H1 (cell line): Measurements from ENCODE around the gene CD63.

Experiments
- BACH1 ChIP-seq: IDR thresholded peaks from 2 replicates; pipeline ENCODE4 v1.6.1; 2012; ENCODE audit warnings: low read length, improper control_type of control experiment
- POLR2A ChIP-seq, 2 experiments: IDR thresholded peaks; 1 replicate in 1 of 2; 2 replicates in 1 of 2; pipeline ENCODE4 v1.6.1; 2011; ENCODE audit warnings: low read depth in 2 of 2, low read length in 2 of 2, mild to moderate bottlenecking in 2 of 2; ENCODE audit errors: control extremely low read depth in 1 of 2
- POLR2AphosphoS5 ChIP-seq: IDR thresholded peaks from 2 replicates; pipeline ENCODE4 v1.6.1; 2011; ENCODE audit warnings: low read depth, low read length
- ZNF274 ChIP-seq: IDR thresholded peaks from 2 replicates; pipeline ENCODE4 v1.7.0; 2012; ENCODE audit warnings: low read length, borderline replicate concordance; ENCODE audit errors: extremely low read depth
- TF ChIP-seq, protein P1 (sequence below): IDR thresholded peaks from 2 replicates; pipeline ENCODE4 v1.6.1; 2012; ENCODE audit warnings: inconsistent platforms
- TF ChIP-seq, protein P2 (sequence below), 3 experiments: IDR thresholded peaks; 1 replicate in 2 of 3; 2 replicates in 1 of 3; pipeline versions ENCODE4 v1.5.1 to v1.6.1; 2011; ENCODE audit warnings: low read length in 3 of 3, mild to moderate bottlenecking in 3 of 3, inconsistent platforms in 2 of 3, low read depth in 1 of 3, moderate library complexity in 1 of 3; ENCODE audit not compliant: insufficient read depth in 1 of 3; ENCODE audit errors: control extremely low read depth in 1 of 3

DNA sequence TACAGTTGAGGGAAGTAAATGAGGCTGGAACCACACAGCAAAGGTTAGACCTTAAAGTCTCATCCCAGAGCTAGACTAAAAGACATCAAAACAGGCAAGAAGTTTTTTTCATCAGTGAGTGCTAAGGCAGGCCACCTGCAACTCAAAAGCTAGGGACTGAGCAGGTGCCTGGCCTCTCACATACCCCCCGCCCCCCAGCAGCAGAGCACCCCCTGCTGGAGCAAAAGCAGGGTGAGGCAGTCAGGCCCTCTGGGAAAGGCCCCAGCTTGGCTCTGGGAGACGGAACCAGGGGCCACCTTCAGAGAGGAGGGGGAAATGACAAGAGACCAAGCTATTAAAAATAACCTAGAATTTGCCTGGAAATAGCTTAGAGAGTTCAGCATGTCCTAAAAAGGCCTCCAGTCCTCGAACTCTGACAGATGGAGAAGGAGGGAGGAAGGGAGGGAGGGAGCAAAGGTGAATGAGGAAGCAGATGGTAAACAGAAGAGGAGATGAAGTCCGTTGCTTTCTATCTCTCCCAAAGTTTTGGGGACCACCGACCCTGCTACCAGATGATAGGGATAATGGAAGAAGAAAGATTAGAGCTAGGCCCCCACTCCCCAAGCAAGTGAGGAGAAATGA, 22.9 kb downstream of the CD63 start:
- TF ChIP-seq, protein P1, sequence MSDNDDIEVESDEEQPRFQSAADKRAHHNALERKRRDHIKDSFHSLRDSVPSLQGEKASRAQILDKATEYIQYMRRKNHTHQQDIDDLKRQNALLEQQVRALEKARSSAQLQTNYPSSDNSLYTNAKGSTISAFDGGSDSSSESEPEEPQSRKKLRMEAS: no peak
- TF ChIP-seq POLR2AphosphoS5 (no peak), BACH1 (no peak), POLR2A (IDR thresholded peaks at IDR 0.05; ENCODE audit: control extremely low read depth in 1 of 2, low read depth in 2 of 2, low read length in 2 of 2) (no peak), ZNF274 (no peak)
- TF ChIP-seq, protein P2, sequence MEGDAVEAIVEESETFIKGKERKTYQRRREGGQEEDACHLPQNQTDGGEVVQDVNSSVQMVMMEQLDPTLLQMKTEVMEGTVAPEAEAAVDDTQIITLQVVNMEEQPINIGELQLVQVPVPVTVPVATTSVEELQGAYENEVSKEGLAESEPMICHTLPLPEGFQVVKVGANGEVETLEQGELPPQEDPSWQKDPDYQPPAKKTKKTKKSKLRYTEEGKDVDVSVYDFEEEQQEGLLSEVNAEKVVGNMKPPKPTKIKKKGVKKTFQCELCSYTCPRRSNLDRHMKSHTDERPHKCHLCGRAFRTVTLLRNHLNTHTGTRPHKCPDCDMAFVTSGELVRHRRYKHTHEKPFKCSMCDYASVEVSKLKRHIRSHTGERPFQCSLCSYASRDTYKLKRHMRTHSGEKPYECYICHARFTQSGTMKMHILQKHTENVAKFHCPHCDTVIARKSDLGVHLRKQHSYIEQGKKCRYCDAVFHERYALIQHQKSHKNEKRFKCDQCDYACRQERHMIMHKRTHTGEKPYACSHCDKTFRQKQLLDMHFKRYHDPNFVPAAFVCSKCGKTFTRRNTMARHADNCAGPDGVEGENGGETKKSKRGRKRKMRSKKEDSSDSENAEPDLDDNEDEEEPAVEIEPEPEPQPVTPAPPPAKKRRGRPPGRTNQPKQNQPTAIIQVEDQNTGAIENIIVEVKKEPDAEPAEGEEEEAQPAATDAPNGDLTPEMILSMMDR (IDR thresholded peaks at IDR 0.05; ENCODE audit: control extremely low read depth in 1 of 3, insufficient read depth in 1 of 3, low read depth in 1 of 3, low read length in 3 of 3): peak; percentile 75 to 90 (median 82)
